Kasumi-1 (cell line): ENCODE data around the gene GUCA2A.
"Not testable (repeated sequence)": the region's sequence is repeated elsewhere in the genome, so short reads cannot be mapped to it uniquely, and the experiment has no call there.

Experiments
- DNase-seq, 2 experiments: peaks; one replicate each; lab custom pipeline; 2025; lab: John Stamatoyannopoulos, UW

GUCA2A gene, protein sequence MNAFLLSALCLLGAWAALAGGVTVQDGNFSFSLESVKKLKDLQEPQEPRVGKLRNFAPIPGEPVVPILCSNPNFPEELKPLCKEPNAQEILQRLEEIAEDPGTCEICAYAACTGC

DNA sequence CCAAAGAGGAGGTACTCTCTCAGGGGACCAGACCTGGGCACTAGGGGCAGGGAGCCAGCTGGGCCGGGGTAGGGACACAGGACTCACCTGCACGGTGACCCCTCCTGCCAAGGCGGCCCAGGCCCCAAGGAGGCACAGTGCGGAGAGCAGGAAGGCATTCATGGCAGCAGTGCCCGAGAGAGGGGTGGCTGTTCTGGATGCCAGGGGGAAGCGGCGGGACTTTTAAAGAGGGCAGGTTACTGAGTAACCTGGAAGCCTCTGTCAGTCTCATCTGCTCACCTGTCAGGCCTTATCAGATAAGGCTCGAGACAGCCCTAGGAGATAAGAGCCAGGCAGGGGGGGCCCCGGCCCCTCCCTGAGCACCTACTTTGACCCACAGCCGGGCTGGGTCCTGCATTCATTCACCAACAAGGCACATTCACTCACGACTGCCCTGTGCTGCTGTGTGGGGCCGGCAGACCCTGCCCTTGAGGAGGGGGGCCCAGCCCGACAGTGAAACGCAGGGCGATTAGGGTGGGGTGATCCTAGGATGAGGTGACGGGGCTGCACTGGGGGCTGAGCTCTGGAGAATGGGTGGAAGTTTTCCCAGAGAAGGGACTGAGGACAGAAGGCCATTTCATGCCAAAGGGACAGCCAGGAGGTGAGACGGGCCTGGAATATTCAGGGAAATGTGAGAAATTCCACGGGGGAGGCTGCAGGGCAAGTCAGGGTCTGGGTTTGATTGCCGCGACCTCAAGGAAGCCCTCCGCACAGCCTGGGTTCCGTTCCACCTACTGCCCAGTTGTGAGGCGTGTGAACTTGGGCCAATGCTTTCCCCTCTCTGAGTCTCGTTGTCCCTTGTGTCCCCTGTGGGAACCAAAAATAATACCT is at the start of gene GUCA2A:
TSS of gene GUCA2A (minus strand) at position 195 of the 870 bp plus-strand sequence. CDS start at position 162, 33 bp downstream.
- DNase-seq, result no peak

DNA sequence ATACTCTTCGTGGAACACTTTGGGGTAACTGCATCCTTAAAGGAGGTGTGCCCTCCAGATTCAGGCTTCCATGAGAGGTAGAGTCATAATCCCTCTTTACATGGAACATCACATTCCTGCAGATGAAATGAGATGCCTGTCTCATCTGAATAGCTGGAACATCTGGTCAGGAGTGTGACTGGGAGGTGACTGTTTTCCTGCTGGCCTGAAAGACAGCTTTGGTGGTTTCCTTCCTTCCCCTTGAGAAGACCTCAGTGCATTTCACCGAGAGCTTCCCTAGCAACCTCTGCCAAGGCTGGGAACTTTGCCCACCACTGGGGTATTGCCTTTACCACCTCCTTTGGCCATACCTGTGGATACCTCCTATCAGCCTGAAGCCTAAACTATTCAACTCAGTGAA is 46.7 kb upstream of the GUCA2A start:
- peak; percentile 43 to 58 for DNase-seq

DNA sequence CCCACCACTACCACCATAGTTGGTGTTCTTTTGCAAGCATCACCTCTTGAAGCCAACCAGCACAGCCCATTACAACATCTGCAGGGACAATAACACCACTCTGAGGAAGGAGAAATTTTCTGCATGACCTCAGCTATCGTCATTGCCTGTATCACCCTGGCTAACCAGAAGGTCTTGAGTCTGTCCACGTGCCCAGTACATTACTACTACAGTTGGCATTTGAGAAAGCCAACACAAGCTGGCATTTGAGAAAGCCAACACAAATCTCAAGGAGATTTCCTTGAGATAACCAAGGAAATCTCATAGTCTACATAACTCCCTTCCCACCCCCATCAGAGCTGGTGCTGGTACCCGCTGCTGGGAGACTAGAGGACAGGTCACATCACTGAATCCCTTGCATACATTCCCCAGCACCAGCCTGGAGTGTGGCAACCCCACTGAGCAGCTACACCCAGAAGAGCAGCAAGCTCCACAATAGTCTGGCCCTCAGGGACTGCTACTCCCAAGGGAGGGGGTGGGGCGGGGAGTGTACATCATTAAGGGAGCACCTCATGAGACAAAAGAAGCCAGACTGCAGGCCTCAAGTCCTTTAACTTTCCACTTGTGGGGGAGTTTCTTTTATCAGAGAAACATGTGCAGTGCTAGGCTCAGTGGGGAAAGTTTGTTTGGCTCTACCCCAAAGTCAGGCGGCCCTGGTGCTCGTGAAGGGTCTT is 46.0 kb upstream of the GUCA2A start:
- no peak for DNase-seq

DNA sequence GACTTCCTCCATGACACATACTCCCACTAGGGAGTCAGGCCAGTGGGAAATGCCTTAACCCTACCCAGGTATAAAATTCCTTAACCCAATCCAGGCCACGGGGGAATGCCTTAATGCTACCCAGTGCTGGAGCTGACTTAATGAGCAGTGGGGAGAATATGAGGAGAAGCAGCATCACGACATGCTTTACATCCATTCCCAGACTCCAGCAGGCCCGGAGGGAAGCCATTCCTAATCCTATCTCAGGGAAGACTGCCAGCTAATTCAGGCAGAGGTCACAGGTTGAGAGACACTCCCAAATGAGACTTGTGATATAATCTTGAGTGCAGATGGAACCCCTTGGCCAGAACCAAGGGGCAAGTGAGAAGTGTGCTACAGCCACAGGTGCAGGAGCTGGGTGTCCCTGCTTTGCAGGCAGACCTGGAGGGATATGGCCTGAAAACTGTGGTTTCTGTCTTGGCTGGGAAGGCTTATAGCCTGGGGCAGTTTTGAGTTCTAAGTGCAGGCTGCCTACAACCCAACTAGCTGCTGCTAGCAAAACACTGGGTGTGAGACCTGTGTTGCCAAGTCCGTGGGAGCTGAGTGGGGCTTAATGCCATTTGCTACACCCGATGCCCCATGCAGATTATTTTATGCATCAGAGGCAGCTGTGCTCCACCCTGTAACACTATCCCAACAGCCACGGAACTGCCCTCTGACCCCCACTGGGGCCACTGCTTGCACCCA is 45.1 kb upstream of the GUCA2A start:
- no peak for DNase-seq

DNA sequence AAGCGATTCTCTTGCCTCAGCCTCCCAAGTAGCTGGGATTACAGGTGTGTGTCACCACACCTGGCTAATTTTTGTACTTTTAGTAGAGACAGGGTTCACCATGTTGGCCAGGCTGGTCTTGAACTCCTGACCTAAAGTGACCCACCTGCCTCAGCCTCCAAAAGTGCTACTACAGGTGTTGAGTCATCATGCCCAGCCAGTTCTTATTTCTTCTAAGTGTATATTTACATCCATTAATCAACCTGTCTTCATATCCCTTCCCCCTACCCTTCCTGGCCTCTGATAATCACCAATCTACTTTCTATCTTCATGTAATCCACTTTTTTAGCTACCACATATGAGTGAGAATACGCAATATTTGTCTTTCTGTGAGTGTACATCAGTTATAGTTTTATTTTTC is 42.4 kb upstream of the GUCA2A start:
- DNase-seq, result not testable (repeated sequence)

DNA sequence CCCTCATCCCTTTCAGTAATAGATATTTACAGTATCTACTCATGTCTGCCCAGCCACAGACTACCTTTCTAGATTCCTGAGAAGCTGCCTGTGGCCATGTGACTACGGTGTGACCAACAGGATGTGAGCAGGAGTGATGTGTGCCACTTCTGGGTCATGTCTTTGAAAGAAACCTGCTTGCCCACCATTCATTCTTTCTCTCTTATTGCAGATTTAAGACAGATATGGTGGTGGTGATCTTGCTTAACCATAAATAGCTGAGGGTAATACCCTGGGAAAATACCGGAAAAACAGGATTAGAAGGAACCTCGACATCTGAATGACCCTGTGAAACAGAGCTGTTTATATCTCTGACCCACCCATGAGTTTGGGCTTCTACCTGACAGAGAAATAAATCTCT is 41.6 kb upstream of the GUCA2A start:
- no peak for DNase-seq

- DNase-seq, result no peak
These were observed 37.4 kb upstream of the GUCA2A start for GRCh38 chr1:42201986-42202385.

- no peak for DNase-seq
These were observed 33.7 kb upstream of the GUCA2A start for GRCh38 chr1:42198251-42198650.

GRCh38 chr1:42195841-42196240 is 31.3 kb upstream of the GUCA2A start:
- no peak for DNase-seq

DNA sequence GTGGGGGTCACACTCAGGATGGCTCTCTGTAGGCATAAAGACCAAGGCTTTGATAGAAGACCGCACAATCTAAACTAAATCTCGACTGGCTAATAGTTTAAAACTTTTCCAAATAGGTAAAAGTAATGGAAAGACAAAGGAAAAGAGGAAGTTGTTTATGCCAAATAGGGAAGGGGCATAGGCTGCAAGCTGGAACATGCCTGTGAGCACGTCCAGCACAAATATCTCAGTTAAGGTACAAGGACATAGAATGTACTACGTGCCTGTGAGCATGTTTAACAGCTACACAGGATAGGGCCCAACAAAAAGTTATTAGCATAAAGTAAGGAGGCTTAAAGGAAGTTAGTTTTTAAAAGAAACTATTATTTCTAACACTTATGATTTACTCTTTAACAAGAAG is 27.6 kb upstream of the GUCA2A start:
- DNase-seq, result no peak

GRCh38 chr1:42191319-42191718 is 26.8 kb upstream of the GUCA2A start:
- DNase-seq, result no peak

- DNase-seq, result no peak
These were observed 25.6 kb upstream of the GUCA2A start for GRCh38 chr1:42189931-42190853.

- no peak for DNase-seq
These were observed 21.6 kb upstream of the GUCA2A start for GRCh38 chr1:42186152-42186551.

DNA sequence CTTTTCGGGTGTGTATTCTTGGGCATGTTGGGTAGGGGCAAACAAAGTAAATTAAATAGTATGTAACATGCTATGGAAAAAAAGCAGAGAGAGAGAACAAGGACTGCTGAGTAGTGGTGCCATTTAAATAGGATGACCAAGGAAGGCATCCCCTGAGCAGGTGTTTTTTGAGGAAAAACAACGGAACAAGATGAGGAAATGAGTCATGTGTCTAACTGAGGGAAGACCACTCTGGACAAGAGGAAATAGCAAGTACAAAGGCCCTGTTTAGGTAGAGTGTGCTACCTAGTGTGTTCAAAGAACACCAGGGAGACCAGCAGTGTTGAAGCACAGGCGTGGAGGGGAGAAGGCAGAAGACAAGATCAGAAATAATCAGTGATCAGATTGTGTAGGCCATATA is 20.1 kb upstream of the GUCA2A start:
- DNase-seq, result no peak

- no peak for DNase-seq
These were observed 19.4 kb upstream of the GUCA2A start for GRCh38 chr1:42183957-42184268.

DNA sequence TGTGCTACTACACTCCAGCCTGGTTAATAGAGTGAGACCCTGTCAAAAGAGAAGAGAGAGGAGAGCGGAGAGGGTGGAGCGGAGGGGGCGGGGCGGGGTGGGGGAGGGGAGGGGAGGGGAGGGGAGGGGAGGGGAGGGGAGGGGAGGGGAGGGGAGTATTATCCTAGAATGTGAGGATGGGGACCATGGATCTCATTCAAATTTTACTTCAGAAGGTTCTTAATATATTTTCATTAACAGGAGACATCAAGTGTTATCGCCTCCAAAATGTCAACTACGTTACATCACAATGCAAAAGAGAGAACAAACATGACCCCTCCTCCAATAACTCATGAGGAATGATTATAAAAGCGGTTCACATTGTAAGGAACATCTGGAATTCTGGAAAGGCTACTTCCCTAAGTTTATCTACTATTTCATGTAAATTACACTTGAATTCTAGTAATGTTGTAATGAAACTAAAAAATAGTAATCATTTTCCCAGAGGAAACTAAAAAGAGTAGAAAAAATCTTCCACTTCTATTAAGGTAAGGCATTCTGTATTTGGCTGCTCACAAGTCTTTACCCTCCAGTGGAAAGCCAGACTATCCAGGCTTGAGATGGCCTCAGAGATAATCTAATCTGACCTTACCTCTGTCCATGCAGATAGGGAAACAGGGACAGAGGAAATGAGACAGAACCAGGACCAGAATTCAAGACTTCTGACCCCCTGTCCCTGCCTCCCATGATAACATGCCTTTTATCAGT is 18.8 kb upstream of the GUCA2A start:
- no peak for DNase-seq

- DNase-seq, result no peak
These were observed 17.1 kb upstream of the GUCA2A start for GRCh38 chr1:42181687-42182086.

GRCh38 chr1:42179900-42180329 is 15.4 kb upstream of the GUCA2A start:
- DNase-seq, result no peak

DNA sequence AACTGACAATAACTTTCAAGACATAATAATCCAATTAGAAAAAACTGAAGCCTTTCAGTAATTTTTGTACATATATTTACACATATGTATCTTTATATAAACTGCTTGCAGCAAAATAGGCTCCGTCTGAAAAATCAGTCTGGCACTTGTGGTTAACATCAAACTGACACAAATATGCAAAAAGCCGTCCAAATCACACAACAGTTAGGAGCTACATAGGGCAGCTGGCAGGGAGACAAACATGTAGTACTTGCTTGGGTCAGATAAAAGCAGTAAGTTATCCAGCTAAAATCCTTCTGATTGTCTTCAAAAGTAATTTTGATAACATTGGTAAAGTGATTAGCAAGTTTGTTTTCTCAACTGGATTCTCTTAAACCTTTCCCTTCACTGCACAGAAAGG is 14.7 kb upstream of the GUCA2A start:
- no peak for DNase-seq

- no peak for DNase-seq
These were observed 13.7 kb upstream of the GUCA2A start for GRCh38 chr1:42178249-42178648.

DNA sequence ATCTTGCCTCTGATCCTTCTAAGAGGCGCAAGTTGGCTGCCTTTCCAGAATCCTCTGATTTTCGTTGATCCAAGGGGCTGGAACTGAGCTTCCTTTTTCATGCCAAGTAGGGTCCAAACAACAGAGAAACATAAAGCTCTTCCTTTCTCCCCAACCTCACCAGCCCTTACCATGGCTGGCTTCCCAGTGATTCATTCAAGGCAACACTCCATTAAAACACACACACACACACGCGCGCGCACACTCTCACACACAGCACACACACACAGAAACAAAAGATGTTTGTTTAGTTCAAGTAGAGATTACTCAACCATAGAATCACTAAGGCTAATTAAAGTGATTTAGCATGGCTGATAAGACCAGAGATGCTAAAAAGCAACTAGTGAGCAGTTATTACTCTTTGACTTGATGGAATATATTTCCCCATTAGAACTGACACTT is 13.0 kb upstream of the GUCA2A start:
- no peak for DNase-seq
